ENCODE data around the gene U2AF2. TPM values are rescaled to one million over a fixed set of nuclear protein-coding genes. Genes with fewer than 3 reads are reported as not detected.

U2AF2 gene
- total and polyA plus RNA-seq, 2 experiments from 2014 or later: 16.1 to 99.6 TPM

- peak overlapping the region; percentile 54 for H3K4me3 ChIP-seq
- H2AFZ ChIP-seq: no peak overlapping the region
- H3K27ac ChIP-seq: no peak overlapping the region
- peak overlapping the region; percentile 94 for H3K4me2 ChIP-seq
- no peaks in the 10 kb centered on the region for H3K9me3 ChIP-seq (ENCODE audit: low read depth)
- no peak for DNase-seq (ENCODE audit: low spot score)
- H3K9me2 ChIP-seq (replicated peaks; ENCODE audit: insufficient read depth): no peaks in the 10 kb centered on the region
- peaks cover 25% of the 10 kb centered on the region for H3K4me1 ChIP-seq (ENCODE audit: insufficient read depth)
- peaks cover 62% of the 10 kb centered on the region for H4K20me1 ChIP-seq (ENCODE audit: insufficient read depth, poor library complexity, severe bottlenecking)
- peaks cover 71% of the 10 kb centered on the region for H3K79me2 ChIP-seq
- no peak for TF ChIP-seq EZH2 (IDR thresholded peaks at IDR 0.05; ENCODE audit: borderline replicate concordance)
- TF ChIP-seq, protein P1, sequence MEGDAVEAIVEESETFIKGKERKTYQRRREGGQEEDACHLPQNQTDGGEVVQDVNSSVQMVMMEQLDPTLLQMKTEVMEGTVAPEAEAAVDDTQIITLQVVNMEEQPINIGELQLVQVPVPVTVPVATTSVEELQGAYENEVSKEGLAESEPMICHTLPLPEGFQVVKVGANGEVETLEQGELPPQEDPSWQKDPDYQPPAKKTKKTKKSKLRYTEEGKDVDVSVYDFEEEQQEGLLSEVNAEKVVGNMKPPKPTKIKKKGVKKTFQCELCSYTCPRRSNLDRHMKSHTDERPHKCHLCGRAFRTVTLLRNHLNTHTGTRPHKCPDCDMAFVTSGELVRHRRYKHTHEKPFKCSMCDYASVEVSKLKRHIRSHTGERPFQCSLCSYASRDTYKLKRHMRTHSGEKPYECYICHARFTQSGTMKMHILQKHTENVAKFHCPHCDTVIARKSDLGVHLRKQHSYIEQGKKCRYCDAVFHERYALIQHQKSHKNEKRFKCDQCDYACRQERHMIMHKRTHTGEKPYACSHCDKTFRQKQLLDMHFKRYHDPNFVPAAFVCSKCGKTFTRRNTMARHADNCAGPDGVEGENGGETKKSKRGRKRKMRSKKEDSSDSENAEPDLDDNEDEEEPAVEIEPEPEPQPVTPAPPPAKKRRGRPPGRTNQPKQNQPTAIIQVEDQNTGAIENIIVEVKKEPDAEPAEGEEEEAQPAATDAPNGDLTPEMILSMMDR (IDR thresholded peaks at IDR 0.05; ENCODE audit: poor library complexity): no peak
- TF ChIP-seq EZH2phosphoT487 (IDR thresholded peaks at IDR 0.05; ENCODE audit: low read depth, severe bottlenecking, unreplicated experiment): no peak
- H3K27me3 ChIP-seq: no peaks in the 10 kb centered on the region
- 76% methylated on average over 18 of the region's 18 CpGs for WGBS (ENCODE audit: low lambda C conversion rate, missing lambda C conversion rate)
- no peaks in the 10 kb centered on the region for H3K36me3 ChIP-seq (replicated peaks; ENCODE audit: insufficient read depth, low read depth)
Measured at GRCh38 chr19:55656988-55657747, 2.3 kb downstream of the U2AF2 start.

DNA sequence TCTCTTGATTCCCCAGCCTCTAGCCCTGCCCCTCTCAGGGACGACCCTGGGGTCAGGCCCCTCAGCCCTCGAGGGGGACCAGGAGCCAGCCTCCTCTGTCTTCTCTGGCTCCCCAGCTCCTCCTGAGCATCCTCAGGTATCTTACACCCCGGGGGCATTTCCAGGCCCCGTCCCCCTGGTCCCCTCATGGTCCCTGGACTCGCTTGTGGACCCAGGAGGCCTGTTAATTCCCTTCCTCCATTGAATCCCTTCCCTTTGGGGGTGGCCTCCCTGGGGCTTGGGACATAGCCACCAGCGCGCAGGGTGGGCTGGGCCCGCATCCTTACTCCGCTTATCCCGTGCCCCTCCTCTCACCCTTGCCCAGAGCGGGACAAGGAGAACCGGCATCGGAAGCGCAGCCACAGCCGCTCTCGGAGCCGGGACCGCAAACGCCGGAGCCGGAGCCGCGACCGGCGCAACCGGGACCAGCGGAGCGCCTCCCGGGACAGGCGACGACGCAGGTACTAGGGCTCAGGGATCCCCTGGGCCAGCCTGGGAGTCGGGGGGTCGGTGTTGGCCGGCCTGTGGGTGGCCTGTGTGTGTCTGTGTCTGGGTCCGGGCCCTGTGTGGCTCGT is 4.1 kb downstream of the U2AF2 start:
- H3K9me2 ChIP-seq (replicated peaks; ENCODE audit: insufficient read depth): no peaks in the 10 kb centered on the region
- H2AFZ ChIP-seq: no peak overlapping the region
- WGBS (ENCODE audit: low lambda C conversion rate, missing lambda C conversion rate): 94% methylated on average over 32 of the region's 37 CpGs
- DNase-seq (ENCODE audit: low spot score): no peak
- no peaks in the 10 kb centered on the region for H3K27me3 ChIP-seq
- H3K27ac ChIP-seq: no peak overlapping the region
- H3K9me3 ChIP-seq (ENCODE audit: low read depth): no peaks in the 10 kb centered on the region
- H3K4me3 ChIP-seq: no peak overlapping the region
- TF ChIP-seq EZH2 (IDR thresholded peaks at IDR 0.05; ENCODE audit: borderline replicate concordance) (no peak), EZH2phosphoT487 (IDR thresholded peaks at IDR 0.05; ENCODE audit: low read depth, severe bottlenecking, unreplicated experiment) (no peak)
- TF ChIP-seq, protein P1 (IDR thresholded peaks at IDR 0.05; ENCODE audit: poor library complexity): no peak
- peaks cover 25% of the 10 kb centered on the region for H3K4me1 ChIP-seq (ENCODE audit: insufficient read depth)
- H3K36me3 ChIP-seq (replicated peaks; ENCODE audit: insufficient read depth, low read depth): peaks cover 5% of the 10 kb centered on the region
- H4K20me1 ChIP-seq (ENCODE audit: insufficient read depth, poor library complexity, severe bottlenecking): peaks cover 76% of the 10 kb centered on the region
- peaks cover 88% of the 10 kb centered on the region for H3K79me2 ChIP-seq
- H3K4me2 ChIP-seq: no peak overlapping the region

DNA sequence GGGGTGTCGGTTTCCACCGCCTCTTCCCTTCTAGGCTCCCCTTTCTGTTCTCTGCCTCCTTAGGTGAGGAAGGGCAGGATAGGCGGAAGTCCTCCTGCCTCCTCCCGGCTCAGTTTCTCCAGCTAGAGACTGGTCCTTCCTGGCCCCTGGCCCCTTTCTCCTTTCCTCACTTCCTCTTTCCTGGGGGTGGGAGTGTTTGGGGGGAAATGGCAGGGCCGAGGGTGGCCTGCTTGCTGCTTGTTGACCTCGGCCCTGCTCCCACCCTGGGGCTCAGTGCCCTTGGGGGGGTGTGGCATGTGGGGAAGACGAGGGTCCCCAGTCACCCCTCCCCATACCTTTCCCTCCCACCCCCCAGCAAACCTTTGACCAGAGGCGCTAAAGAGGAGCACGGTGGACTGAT is 5.0 kb downstream of the U2AF2 start:
- TF ChIP-seq EZH2 (IDR thresholded peaks at IDR 0.05; ENCODE audit: borderline replicate concordance) (no peak), EZH2phosphoT487 (IDR thresholded peaks at IDR 0.05; ENCODE audit: low read depth, severe bottlenecking, unreplicated experiment) (no peak)
- TF ChIP-seq, protein P1 (IDR thresholded peaks at IDR 0.05; ENCODE audit: poor library complexity): no peak
- no peaks in the 10 kb centered on the region for H3K27me3 ChIP-seq
- H3K27ac ChIP-seq: no peak overlapping the region
- H3K4me3 ChIP-seq: no peak overlapping the region
- H2AFZ ChIP-seq: no peak overlapping the region
- peaks cover 5% of the 10 kb centered on the region for H3K36me3 ChIP-seq (replicated peaks; ENCODE audit: insufficient read depth, low read depth)
- WGBS (ENCODE audit: low lambda C conversion rate, missing lambda C conversion rate): 93% methylated on average over 4 of the region's 9 CpGs
- DNase-seq (ENCODE audit: low spot score): no peak
- no peaks in the 10 kb centered on the region for H3K9me2 ChIP-seq (replicated peaks; ENCODE audit: insufficient read depth)
- peaks cover 80% of the 10 kb centered on the region for H4K20me1 ChIP-seq (ENCODE audit: insufficient read depth, poor library complexity, severe bottlenecking)
- no peak overlapping the region for H3K4me2 ChIP-seq
- H3K9me3 ChIP-seq (ENCODE audit: low read depth): no peaks in the 10 kb centered on the region
- H3K79me2 ChIP-seq: peaks cover 95% of the 10 kb centered on the region
- peaks cover 25% of the 10 kb centered on the region for H3K4me1 ChIP-seq (ENCODE audit: insufficient read depth)

Measured in hepatocyte (in vitro differentiated cells).